Spleen (tissue), 7 donors: Measurements from ENCODE around the gene BCLAF1.

Experiments used
- POLR2A ChIP-seq, 3 donors: fragments of 450-650 bp; IDR thresholded peaks; one replicate each; pipeline ENCODE4 v1.5.1; 2017; ENCODE audit warnings: antibody characterized with exemption in 3 of 3, mild to moderate bottlenecking in 1 of 3
- POLR2AphosphoS5 ChIP-seq, 3 donors: sonication (generic); formaldehyde crosslinking; IDR thresholded peaks; one replicate each; pipeline ENCODE4 v1.5.1; 2017; ENCODE audit warnings: antibody characterized with exemption in 3 of 3
- TF ChIP-seq, protein P1 (sequence below), 11 experiments: fragments of 200-600 bp in 7 of 11; fragments of 450-650 bp in 4 of 11; sonication (generic) in 4 of 11; IDR thresholded peaks in 8 of 11; conservative IDR thresholded peaks in 3 of 11; 1 replicate in 7 of 11; 2 replicates in 4 of 11; pipeline versions ENCODE4 v1.4.0 to v1.8.0; 2016 to 2021; ENCODE audit warnings: antibody characterized with exemption in 11 of 11, inconsistent platforms in 4 of 11, mild to moderate bottlenecking in 1 of 11
- donor health status: DM: no; HTN: no; CAD: no; lungs with moderate emphysema.
- donor health status: DM: no; HTN: no; CAD: no.
- donor health status: DM: no; HTN: no; CAD: no.

DNA sequence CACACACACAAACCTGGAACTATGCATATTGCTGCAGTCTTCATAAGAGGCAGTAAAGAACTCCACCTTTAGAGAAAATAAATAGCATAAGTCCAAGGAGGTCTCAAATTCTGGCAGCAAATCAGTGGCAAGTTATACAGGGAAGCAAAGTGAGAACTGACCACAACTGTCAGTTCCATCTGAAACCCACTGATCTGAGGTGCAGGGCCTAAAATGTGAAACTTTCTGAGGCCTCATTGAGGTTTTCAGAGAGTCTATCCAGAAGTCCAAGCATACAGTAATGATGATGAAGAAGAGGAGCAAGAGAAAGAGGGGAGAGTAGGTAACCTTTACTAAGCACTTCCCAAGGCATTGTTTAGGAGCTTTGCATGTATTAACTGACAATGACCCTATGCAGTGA, 75.8 kb downstream of the BCLAF1 start:
- TF ChIP-seq POLR2AphosphoS5 (IDR thresholded peaks at IDR 0.05) (no peak), POLR2A (IDR thresholded peaks at IDR 0.05) (no peak)
- TF ChIP-seq, protein P1, sequence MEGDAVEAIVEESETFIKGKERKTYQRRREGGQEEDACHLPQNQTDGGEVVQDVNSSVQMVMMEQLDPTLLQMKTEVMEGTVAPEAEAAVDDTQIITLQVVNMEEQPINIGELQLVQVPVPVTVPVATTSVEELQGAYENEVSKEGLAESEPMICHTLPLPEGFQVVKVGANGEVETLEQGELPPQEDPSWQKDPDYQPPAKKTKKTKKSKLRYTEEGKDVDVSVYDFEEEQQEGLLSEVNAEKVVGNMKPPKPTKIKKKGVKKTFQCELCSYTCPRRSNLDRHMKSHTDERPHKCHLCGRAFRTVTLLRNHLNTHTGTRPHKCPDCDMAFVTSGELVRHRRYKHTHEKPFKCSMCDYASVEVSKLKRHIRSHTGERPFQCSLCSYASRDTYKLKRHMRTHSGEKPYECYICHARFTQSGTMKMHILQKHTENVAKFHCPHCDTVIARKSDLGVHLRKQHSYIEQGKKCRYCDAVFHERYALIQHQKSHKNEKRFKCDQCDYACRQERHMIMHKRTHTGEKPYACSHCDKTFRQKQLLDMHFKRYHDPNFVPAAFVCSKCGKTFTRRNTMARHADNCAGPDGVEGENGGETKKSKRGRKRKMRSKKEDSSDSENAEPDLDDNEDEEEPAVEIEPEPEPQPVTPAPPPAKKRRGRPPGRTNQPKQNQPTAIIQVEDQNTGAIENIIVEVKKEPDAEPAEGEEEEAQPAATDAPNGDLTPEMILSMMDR (IDR thresholded peaks at IDR 0.05 in 8 of 11, conservative IDR thresholded peaks at IDR 0.05 in 3 of 11), result no peak
